Mesodermal cell (in vitro differentiated cells): Measurements from ENCODE around the gene DBF4B.

Source experiments
- H3K27ac ChIP-seq: 2 replicates; pipeline ENCODE4 v1.7.0; 2013; ENCODE audit warnings: mild to moderate bottlenecking, low read depth, low read length, moderate library complexity; ENCODE audit not compliant: severe bottlenecking
- H3K36me3 ChIP-seq: 2 replicates; pipeline ENCODE4 v1.7.1; 2013; ENCODE audit warnings: mild to moderate bottlenecking, low read length, moderate library complexity; ENCODE audit not compliant: control insufficient read depth, insufficient read depth
- H3K4me1 ChIP-seq: one replicate; pipeline ENCODE4 v1.7.1; 2013; ENCODE audit warnings: mild to moderate bottlenecking, low read length; ENCODE audit not compliant: insufficient read depth, control insufficient read depth, poor library complexity, severe bottlenecking
- H3K4me3 ChIP-seq: 2 replicates; pipeline ENCODE4 v1.7.0; 2013; ENCODE audit warnings: low read length, control low read depth, mild to moderate bottlenecking; ENCODE audit not compliant: insufficient read depth, poor library complexity, severe bottlenecking; ENCODE audit errors: extremely low read depth
- H3K9me3 ChIP-seq: 2 replicates; pipeline ENCODE4 v1.7.1; 2013; ENCODE audit warnings: mild to moderate bottlenecking, low read length, moderate library complexity; ENCODE audit not compliant: control insufficient read depth
- WGBS, 2 experiments: methylation state at CpG; one replicate each; pipeline ENCODE4 v1.1.5; 2013; ENCODE audit warnings: missing lambda C conversion rate in 2 of 2; ENCODE audit not compliant: insufficient coverage in 2 of 2; 5-methylcytosine and 5-hydroxymethylcytosine counted together

Gene DBF4B

GRCh38 chr17:44772308-44773045 lies 64.0 kb downstream of the DBF4B start:
- Histone ChIP-seq H3K4me1 (no peaks in the 10 kb centered on the region), H3K27ac (no peak overlapping the region), H3K36me3 (no peaks in the 10 kb centered on the region), H3K4me3 (no peak overlapping the region), H3K9me3 (no peaks in the 10 kb centered on the region)
- 83 to 86% methylated on average over 10 to 15 of the region's 21 CpGs for WGBS, 2 experiments

GRCh38 chr17:44773140-44773539 lies 64.7 kb downstream of the DBF4B start:
- Histone ChIP-seq H3K36me3 (no peaks in the 10 kb centered on the region), H3K4me1 (no peaks in the 10 kb centered on the region), H3K9me3 (no peaks in the 10 kb centered on the region), H3K27ac (no peak overlapping the region), H3K4me3 (no peak overlapping the region)
- 91 to 94% methylated on average over 6 of the region's 6 CpGs for WGBS, 2 experiments

GRCh38 chr17:44774271-44775135 lies 66.0 kb downstream of the DBF4B start:
- Histone ChIP-seq H3K27ac (no peak overlapping the region), H3K4me1 (no peaks in the 10 kb centered on the region), H3K9me3 (no peaks in the 10 kb centered on the region), H3K4me3 (peak overlapping the region; percentile 51), H3K36me3 (no peaks in the 10 kb centered on the region)
- 18 to 39% methylated on average over 9 to 30 of the region's 42 CpGs for WGBS, 2 experiments

- peak overlapping the region; percentile 51 for H3K4me3 ChIP-seq
Observed at GRCh38 chr17:44775136-44775837, 66.8 kb downstream of the DBF4B start.

GRCh38 chr17:44775838-44776621 lies 67.6 kb downstream of the DBF4B start:
- WGBS, 2 experiments = 16 to 17% methylated on average over 34 to 35 of the region's 43 CpGs
- peaks cover under 1% of the 10 kb centered on the region for H3K4me1 ChIP-seq
- H3K9me3 ChIP-seq = no peaks in the 10 kb centered on the region
- no peak overlapping the region for H3K27ac ChIP-seq
- H3K36me3 ChIP-seq = no peaks in the 10 kb centered on the region
- H3K4me3 ChIP-seq = peak overlapping the region; percentile 51

More at GRCh38 chr17:44775136-44775837, 66.8 kb downstream of the DBF4B start:
- 0 to 1% methylated on average over 23 to 37 of the region's 50 CpGs for WGBS, 2 experiments
- H3K27ac ChIP-seq = no peak overlapping the region
- H3K36me3 ChIP-seq = no peaks in the 10 kb centered on the region
- H3K4me1 ChIP-seq = no peaks in the 10 kb centered on the region
- no peaks in the 10 kb centered on the region for H3K9me3 ChIP-seq

- WGBS, 2 experiments = 86 to 92% methylated on average over 14 to 19 of the region's 19 CpGs
- Histone ChIP-seq H3K27ac (no peak overlapping the region), H3K9me3 (no peaks in the 10 kb centered on the region), H3K36me3 (no peaks in the 10 kb centered on the region), H3K4me1 (peaks cover 8% of the 10 kb centered on the region), H3K4me3 (no peak overlapping the region)
Observed at GRCh38 chr17:44776628-44777393, 68.3 kb downstream of the DBF4B start.

GRCh38 chr17:44777394-44778348 lies 69.2 kb downstream of the DBF4B start:
- no peaks in the 10 kb centered on the region for H3K9me3 ChIP-seq
- 88 to 94% methylated on average over 15 to 16 of the region's 20 CpGs for WGBS, 2 experiments

GRCh38 chr17:44778656-44779210 lies 70.3 kb downstream of the DBF4B start:
- 41 to 45% methylated on average over 8 of the region's 10 CpGs for WGBS, 2 experiments
- Histone ChIP-seq H3K36me3 (no peaks in the 10 kb centered on the region), H3K4me1 (peaks cover 15% of the 10 kb centered on the region), H3K4me3 (peak overlapping the region; percentile 24), H3K27ac (no peak overlapping the region), H3K9me3 (no peaks in the 10 kb centered on the region)

More at GRCh38 chr17:44777394-44778348, 69.2 kb downstream of the DBF4B start:
- H3K27ac ChIP-seq = no peak overlapping the region
- H3K4me3 ChIP-seq = no peak overlapping the region
- H3K36me3 ChIP-seq = no peaks in the 10 kb centered on the region
- peaks cover 15% of the 10 kb centered on the region for H3K4me1 ChIP-seq
